HCT116 (cell line): ENCODE data around the gene NFE2L2. TPM values are rescaled to one million over a fixed set of nuclear protein-coding genes. Genes with fewer than 3 reads are reported as not detected.
A peak's percentile ranks its signal among the peaks of the same experiment; 100 is the strongest.

Source experiments
- ATAC-seq: fragments of 200-7000 bp; cut with Tn5 transposase; 2 replicates; pipeline ENCODE4 v1.9.1; 2020; ENCODE audit warnings: mild to moderate bottlenecking, moderate library complexity
- BruUV-seq: library from RNA; stranded (reverse); fragments of 400-500 nt; replicated peaks from 2 replicates; lab custom pipeline; 2021; lab: Mats Ljungman, UMichigan
- CTCF ChIA-PET: fragments of 300-600 bp; sonication (Branson Sonifier 250); formaldehyde crosslinking; loops from one replicate; lab custom pipeline; 2021; ENCODE audit warnings: antibody characterized with exemption; lab: Charles Lee
- POLR2A ChIA-PET: fragments of 300-600, 350-600 bp; sonication (Branson Sonifier 250); formaldehyde crosslinking; loops from one replicate; lab custom pipeline; 2021; ENCODE audit warnings: antibody characterized with exemption; lab: Charles Lee
- RAD21 ChIA-PET, 2 experiments: fragments of 300-600 bp; sonication (Branson Sonifier 250); formaldehyde crosslinking; loops; one replicate each; lab custom pipeline; 2023; ENCODE audit warnings: low total read pairs in 2 of 2; ENCODE audit not compliant: uncharacterized antibody in 2 of 2, unreplicated experiment in 2 of 2, low non-redundant PET in 1 of 2; lab: Charles Lee
- DNase-seq: peaks from one replicate; pipeline ENCODE4 v3.0.0-alpha.2; 2010; ENCODE audit warnings: low read depth, low spot score
- H2AFZ ChIP-seq: fragments of 200-600 bp; shearing (Covaris generic), sonication (generic); 2 replicates; pipeline ENCODE4 v1.6.1; 2017; ENCODE audit warnings: low read depth, mixed run types, mixed read lengths, antibody characterized with exemption, low read length; ENCODE audit not compliant: poor library complexity, severe bottlenecking
- H3K27ac ChIP-seq: 2 replicates; pipeline ENCODE4 v1.5.1; 2012; ENCODE audit warnings: low read depth, low read length
- H3K27me3 ChIP-seq: fragments of 200-600 bp; sonication (generic); 2 replicates; pipeline ENCODE4 v1.6.1; 2016; ENCODE audit warnings: mixed run types, low read length, mixed read lengths; ENCODE audit not compliant: insufficient read depth
- H3K36me3 ChIP-seq, 2 experiments: fragments of 200-500 bp in 1 of 2; fragments of 200-600 bp in 1 of 2; sonication (Bioruptor generic) in 1 of 2; sonication (generic) in 1 of 2; 2 replicates each; pipeline versions ENCODE4 v1.5.1 to v1.6.1; 2014 to 2016; ENCODE audit warnings: low read length in 2 of 2, inconsistent platforms in 1 of 2, mixed read lengths in 1 of 2, mixed run types in 1 of 2; ENCODE audit not compliant: insufficient read depth in 2 of 2, control insufficient read depth in 1 of 2
- H3K4me1 ChIP-seq, 2 experiments: fragments of 200-600 bp in 1 of 2; sonication (generic) in 1 of 2; 2 replicates each; pipeline versions ENCODE4 v1.5.1 to v1.6.1; 2012 to 2017; ENCODE audit warnings: low read length in 2 of 2, inconsistent platforms in 1 of 2, mild to moderate bottlenecking in 1 of 2, mixed read lengths in 1 of 2, mixed run types in 1 of 2, moderate library complexity in 1 of 2; ENCODE audit not compliant: insufficient read depth in 2 of 2, control insufficient read depth in 1 of 2
- H3K4me2 ChIP-seq: fragments of 200-600 bp; sonication (generic); 2 replicates; pipeline ENCODE4 v1.6.1; 2017; ENCODE audit warnings: mixed run types, low read length, mixed read lengths
- H3K4me3 ChIP-seq, 2 experiments: fragments of 200-600 bp in 1 of 2; sonication (generic) in 1 of 2; replicated peaks in 1 of 2; 2 replicates each; pipeline ENCODE4 v1.5.1; 2011 to 2016; ENCODE audit warnings: low read length in 2 of 2, control low read depth in 1 of 2, low read depth in 1 of 2, mild to moderate bottlenecking in 1 of 2, mixed read lengths in 1 of 2, mixed run types in 1 of 2
- H3K79me2 ChIP-seq: fragments of 200-600 bp; sonication (generic); 2 replicates; pipeline ENCODE4 v1.6.1; 2017; ENCODE audit warnings: mild to moderate bottlenecking, mixed run types, low read length, moderate library complexity, mixed read lengths; ENCODE audit not compliant: insufficient read depth
- H3K9ac ChIP-seq: fragments of 200-600 bp; sonication (generic); 2 replicates; pipeline ENCODE4 v1.6.1; 2016; ENCODE audit warnings: low read length, mixed read lengths
- H3K9me2 ChIP-seq: fragments of 200-600 bp; sonication (generic), shearing (Covaris generic); 2 replicates; pipeline ENCODE4 v1.6.1; 2017; ENCODE audit warnings: mixed run types, mild to moderate bottlenecking, moderate library complexity; ENCODE audit not compliant: insufficient read depth
- H3K9me3 ChIP-seq, 2 experiments: fragments of 200-500 bp in 1 of 2; fragments of 200-600 bp in 1 of 2; sonication (Bioruptor generic) in 1 of 2; sonication (generic) in 1 of 2; 2 replicates each; pipeline ENCODE4 v1.6.1; 2014 to 2017; ENCODE audit warnings: low read length in 2 of 2, mixed read lengths in 2 of 2, inconsistent platforms in 1 of 2, low read depth in 1 of 2, mild to moderate bottlenecking in 1 of 2, mixed run types in 1 of 2, moderate library complexity in 1 of 2; ENCODE audit not compliant: control insufficient read depth in 1 of 2, insufficient read depth in 1 of 2
- H4K20me1 ChIP-seq: fragments of 200-600 bp; sonication (generic), shearing (Covaris generic); 2 replicates; pipeline ENCODE4 v1.6.1; 2017; ENCODE audit warnings: mixed run types, mild to moderate bottlenecking, moderate library complexity; ENCODE audit not compliant: insufficient read depth
- CEBPB ChIP-seq: IDR thresholded peaks from 2 replicates; pipeline ENCODE4 v1.6.1; 2012; ENCODE audit warnings: low read depth
- EGR1 ChIP-seq: IDR thresholded peaks from 2 replicates; pipeline ENCODE4 v1.6.1; 2012; ENCODE audit warnings: low read depth
- EZH2 ChIP-seq: fragments of 200-600 bp; sonication (generic); IDR thresholded peaks from 2 replicates; pipeline ENCODE4 v1.6.1; 2017; ENCODE audit warnings: antibody characterized with exemption, mixed run types
- EZH2phosphoT487 ChIP-seq: fragments of 200-600 bp; IDR thresholded peaks from 2 replicates; pipeline ENCODE4 v1.6.1; 2018; ENCODE audit warnings: antibody characterized with exemption, borderline replicate concordance
- FOSL1 ChIP-seq: IDR thresholded peaks from 2 replicates; pipeline ENCODE4 v1.6.1; 2012; ENCODE audit warnings: low read depth
- JUND ChIP-seq: IDR thresholded peaks from 2 replicates; pipeline ENCODE4 v1.6.1; 2012
- POLR2A ChIP-seq: IDR thresholded peaks from 2 replicates; pipeline ENCODE4 v1.7.0; 2011; ENCODE audit warnings: borderline replicate concordance; ENCODE audit not compliant: insufficient read depth, insufficient read length; ENCODE audit errors: extremely low read depth
- POLR2AphosphoS5 ChIP-seq: IDR thresholded peaks from 2 replicates; pipeline ENCODE4 v1.6.1; 2011; ENCODE audit warnings: mild to moderate bottlenecking, low read depth, low read length, moderate library complexity
- SP1 ChIP-seq: IDR thresholded peaks from 2 replicates; pipeline ENCODE4 v1.6.1; 2012; ENCODE audit warnings: low read depth
- TCF7L2 ChIP-seq: IDR thresholded peaks from 2 replicates; pipeline ENCODE4 v1.7.0; 2011; ENCODE audit warnings: borderline replicate concordance, inconsistent platforms; ENCODE audit not compliant: insufficient read depth, insufficient read length; ENCODE audit errors: extremely low read depth
- YY1 ChIP-seq: IDR thresholded peaks from 2 replicates; pipeline ENCODE4 v1.6.1; 2011; ENCODE audit warnings: low read length, low read depth, moderate library complexity, mild to moderate bottlenecking; ENCODE audit not compliant: insufficient replicate concordance; ENCODE audit errors: extremely low read depth
- ZFX ChIP-seq: fragments of 450-650 bp; IDR thresholded peaks from 2 replicates; pipeline ENCODE4 v1.6.1; 2017
- ZNF274 ChIP-seq: fragments of 200-500 bp; sonication (Bioruptor generic); IDR thresholded peaks from 2 replicates; pipeline ENCODE4 v1.6.1; 2014; ENCODE audit warnings: mild to moderate bottlenecking, low read depth, low read length, inconsistent platforms
- intact Hi-C: fragments of 100-400 bp; cut with micrococcal nuclease; formaldehyde crosslinking; loops from 2 replicates; pipeline ENCODE4 v1.10.0; 2022
- total RNA-seq: library from RNA; stranded (reverse); gene quantifications from one replicate; pipeline ENCODE4 v1.2.1, GENCODE V29; 2021; ENCODE audit not compliant: unreplicated experiment
- TF ChIP-seq, protein P1 (sequence below): IDR thresholded peaks from 2 replicates; pipeline ENCODE4 v1.6.1; 2012
- TF ChIP-seq, protein P2 (sequence below): IDR thresholded peaks from 2 replicates; pipeline ENCODE4 v1.6.1; 2012; ENCODE audit warnings: low read depth
- TF ChIP-seq, protein P3 (sequence below): IDR thresholded peaks from 2 replicates; pipeline ENCODE4 v1.6.1; 2012
- TF ChIP-seq, protein P4 (sequence below): IDR thresholded peaks from 2 replicates; pipeline ENCODE4 v1.6.1; 2011; ENCODE audit warnings: mild to moderate bottlenecking, low read length, moderate library complexity; ENCODE audit not compliant: insufficient replicate concordance; ENCODE audit errors: extremely low read depth

Gene NFE2L2
- total RNA-seq, 1 experiment from 2014 or later, result 106 TPM

DNA sequence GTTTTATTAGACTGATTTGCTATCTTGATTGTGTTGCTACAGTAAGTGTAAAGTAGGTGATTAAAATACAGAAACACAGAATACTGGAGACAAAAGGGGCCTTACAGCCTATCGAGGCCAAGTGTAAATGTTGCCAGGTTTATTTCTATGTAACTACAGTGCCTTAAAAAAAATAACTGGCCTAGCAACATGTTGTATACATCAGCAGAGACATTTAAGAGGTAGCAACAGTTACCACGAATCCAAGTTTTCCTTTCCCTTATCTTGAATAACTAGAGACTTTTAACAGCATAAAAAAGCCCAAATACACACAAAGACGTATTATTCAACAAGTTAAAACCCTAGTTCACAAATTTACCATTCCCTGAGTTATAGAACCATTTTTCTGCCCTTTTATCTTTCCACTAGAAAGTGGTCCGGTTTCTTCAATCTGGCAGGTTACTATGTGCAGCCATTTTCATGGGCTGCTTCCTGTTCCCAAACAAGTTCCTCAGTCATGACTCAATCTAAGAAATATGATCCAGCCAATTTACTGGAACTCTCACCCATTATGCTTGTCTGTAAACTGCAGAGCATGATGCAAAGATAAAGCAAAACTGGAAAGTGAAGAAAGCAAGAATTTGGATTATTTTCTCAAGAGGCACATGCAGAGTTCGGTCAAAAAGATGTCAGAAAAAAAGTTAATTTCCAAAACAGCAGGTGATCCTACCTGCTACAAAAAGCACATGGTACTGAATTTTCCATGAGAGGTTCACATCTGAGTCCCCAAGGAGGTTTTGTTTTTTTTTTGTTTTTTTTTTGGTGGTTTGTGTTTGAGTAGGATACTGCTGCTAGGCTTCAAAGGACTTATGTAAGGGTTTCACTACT, 22.2 kb downstream of the NFE2L2 start:
- ATAC-seq, result peak; percentile 71
- peak; percentile 83 for DNase-seq
- Histone ChIP-seq H3K4me2 (peak overlapping the region; percentile 76), H3K4me1 (peaks cover 66 to 77% of the 10 kb centered on the region in 2 experiments), H3K79me2 (peaks cover 100% of the 10 kb centered on the region), H3K27me3 (no peaks in the 10 kb centered on the region), H3K9me3 (no peaks in the 10 kb centered on the region), H4K20me1 (no peaks in the 10 kb centered on the region), H3K27ac (peak overlapping the region; percentile 81), H2AFZ (no peak overlapping the region), H3K4me3 (peak overlapping the region; percentile 27 to 48), H3K36me3 (no peaks in the 10 kb centered on the region; a peak in 1 of 4 replicates), H3K9me2 (no peaks in the 10 kb centered on the region), H3K9ac (peak overlapping the region; percentile 59)
- BruUV-seq, result TSS peak; percentile 79
- RAD21 ChIA-PET, result no interaction called here
- intact Hi-C loops, result loop anchor here (1.0 kb wide), 1 partner anchor 30 kb away; the partner anchor contains the start of gene HNRNPA3
- CTCF ChIA-PET, result no interaction called here
- POLR2A ChIA-PET, result interaction anchor here (1.5 kb wide), 1 partner anchor 22 kb away, joined by 5 read pairs; the partner anchor contains the start of gene NFE2L2
- TF ChIP-seq POLR2AphosphoS5 (peak; percentile 54), YY1 (peak; percentile 91), FOSL1 (peak; percentile 82), EZH2 (no peak), JUND (peak; percentile 82), ZNF274 (no peak), EGR1 (peak; percentile 27; the same call in 1 of the 2 replicates), CEBPB (peak; percentile 95), ZFX (no peak), EZH2phosphoT487 (no peak), TCF7L2 (no peak), SP1 (peak; percentile 91), POLR2A (no peak)
- TF ChIP-seq, protein P1, sequence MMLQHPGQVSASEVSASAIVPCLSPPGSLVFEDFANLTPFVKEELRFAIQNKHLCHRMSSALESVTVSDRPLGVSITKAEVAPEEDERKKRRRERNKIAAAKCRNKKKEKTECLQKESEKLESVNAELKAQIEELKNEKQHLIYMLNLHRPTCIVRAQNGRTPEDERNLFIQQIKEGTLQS, result 0 out of 2 replicates have a peak, but pooled peaks have one; percentile 51
- TF ChIP-seq, protein P2, sequence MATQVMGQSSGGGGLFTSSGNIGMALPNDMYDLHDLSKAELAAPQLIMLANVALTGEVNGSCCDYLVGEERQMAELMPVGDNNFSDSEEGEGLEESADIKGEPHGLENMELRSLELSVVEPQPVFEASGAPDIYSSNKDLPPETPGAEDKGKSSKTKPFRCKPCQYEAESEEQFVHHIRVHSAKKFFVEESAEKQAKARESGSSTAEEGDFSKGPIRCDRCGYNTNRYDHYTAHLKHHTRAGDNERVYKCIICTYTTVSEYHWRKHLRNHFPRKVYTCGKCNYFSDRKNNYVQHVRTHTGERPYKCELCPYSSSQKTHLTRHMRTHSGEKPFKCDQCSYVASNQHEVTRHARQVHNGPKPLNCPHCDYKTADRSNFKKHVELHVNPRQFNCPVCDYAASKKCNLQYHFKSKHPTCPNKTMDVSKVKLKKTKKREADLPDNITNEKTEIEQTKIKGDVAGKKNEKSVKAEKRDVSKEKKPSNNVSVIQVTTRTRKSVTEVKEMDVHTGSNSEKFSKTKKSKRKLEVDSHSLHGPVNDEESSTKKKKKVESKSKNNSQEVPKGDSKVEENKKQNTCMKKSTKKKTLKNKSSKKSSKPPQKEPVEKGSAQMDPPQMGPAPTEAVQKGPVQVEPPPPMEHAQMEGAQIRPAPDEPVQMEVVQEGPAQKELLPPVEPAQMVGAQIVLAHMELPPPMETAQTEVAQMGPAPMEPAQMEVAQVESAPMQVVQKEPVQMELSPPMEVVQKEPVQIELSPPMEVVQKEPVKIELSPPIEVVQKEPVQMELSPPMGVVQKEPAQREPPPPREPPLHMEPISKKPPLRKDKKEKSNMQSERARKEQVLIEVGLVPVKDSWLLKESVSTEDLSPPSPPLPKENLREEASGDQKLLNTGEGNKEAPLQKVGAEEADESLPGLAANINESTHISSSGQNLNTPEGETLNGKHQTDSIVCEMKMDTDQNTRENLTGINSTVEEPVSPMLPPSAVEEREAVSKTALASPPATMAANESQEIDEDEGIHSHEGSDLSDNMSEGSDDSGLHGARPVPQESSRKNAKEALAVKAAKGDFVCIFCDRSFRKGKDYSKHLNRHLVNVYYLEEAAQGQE, result no peak
- TF ChIP-seq, protein P3, sequence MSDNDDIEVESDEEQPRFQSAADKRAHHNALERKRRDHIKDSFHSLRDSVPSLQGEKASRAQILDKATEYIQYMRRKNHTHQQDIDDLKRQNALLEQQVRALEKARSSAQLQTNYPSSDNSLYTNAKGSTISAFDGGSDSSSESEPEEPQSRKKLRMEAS, result peak; percentile 74
- TF ChIP-seq, protein P4, sequence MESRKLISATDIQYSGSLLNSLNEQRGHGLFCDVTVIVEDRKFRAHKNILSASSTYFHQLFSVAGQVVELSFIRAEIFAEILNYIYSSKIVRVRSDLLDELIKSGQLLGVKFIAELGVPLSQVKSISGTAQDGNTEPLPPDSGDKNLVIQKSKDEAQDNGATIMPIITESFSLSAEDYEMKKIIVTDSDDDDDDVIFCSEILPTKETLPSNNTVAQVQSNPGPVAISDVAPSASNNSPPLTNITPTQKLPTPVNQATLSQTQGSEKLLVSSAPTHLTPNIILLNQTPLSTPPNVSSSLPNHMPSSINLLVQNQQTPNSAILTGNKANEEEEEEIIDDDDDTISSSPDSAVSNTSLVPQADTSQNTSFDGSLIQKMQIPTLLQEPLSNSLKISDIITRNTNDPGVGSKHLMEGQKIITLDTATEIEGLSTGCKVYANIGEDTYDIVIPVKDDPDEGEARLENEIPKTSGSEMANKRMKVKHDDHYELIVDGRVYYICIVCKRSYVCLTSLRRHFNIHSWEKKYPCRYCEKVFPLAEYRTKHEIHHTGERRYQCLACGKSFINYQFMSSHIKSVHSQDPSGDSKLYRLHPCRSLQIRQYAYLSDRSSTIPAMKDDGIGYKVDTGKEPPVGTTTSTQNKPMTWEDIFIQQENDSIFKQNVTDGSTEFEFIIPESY, result no peak
